Esophagus muscularis mucosa (tissue), 3 donors: Measurements from ENCODE around the gene FGF14.

Experiments used
- CTCF ChIP-seq, 3 experiments: fragments of 200-600 bp in 2 of 3; fragments of 450-650 bp in 1 of 3; sonication (generic) in 2 of 3; IDR thresholded peaks; one replicate each; pipeline ENCODE4 v1.5.1; 2017 to 2019; ENCODE audit warnings: antibody characterized with exemption in 3 of 3, mild to moderate bottlenecking in 2 of 3, moderate library complexity in 1 of 3
- POLR2A ChIP-seq: fragments of 450-650 bp; IDR thresholded peaks from one replicate; pipeline ENCODE4 v1.6.1; 2017; ENCODE audit warnings: antibody characterized with exemption, moderate library complexity, mild to moderate bottlenecking, low read depth
- POLR2AphosphoS5 ChIP-seq, 2 donors: sonication (generic); formaldehyde crosslinking; IDR thresholded peaks; one replicate each; pipeline ENCODE4 v1.6.1; 2017; ENCODE audit warnings: antibody characterized with exemption in 2 of 2

- TF ChIP-seq POLR2A: no peak
- no peak for TF ChIP-seq CTCF (IDR thresholded peaks at IDR 0.05)
- no peak for TF ChIP-seq POLR2AphosphoS5 (IDR thresholded peaks at IDR 0.05)
Measured at GRCh38 chr13:102127153-102127552, 274.7 kb downstream of the FGF14 start.
